Neural cell (in vitro differentiated cells): Measurements from ENCODE around the gene ZNF513.

Experiments used
- CTCF ChIP-seq: fragments of 450-650 bp; IDR thresholded peaks from 2 replicates; pipeline ENCODE4 v1.5.1; 2014; ENCODE audit warnings: antibody characterized with exemption, mild to moderate bottlenecking, moderate library complexity; ENCODE audit not compliant: poor library complexity, severe bottlenecking
- POLR2AphosphoS5 ChIP-seq: IDR thresholded peaks from 2 replicates; pipeline ENCODE4 v1.6.1; 2012

DNA sequence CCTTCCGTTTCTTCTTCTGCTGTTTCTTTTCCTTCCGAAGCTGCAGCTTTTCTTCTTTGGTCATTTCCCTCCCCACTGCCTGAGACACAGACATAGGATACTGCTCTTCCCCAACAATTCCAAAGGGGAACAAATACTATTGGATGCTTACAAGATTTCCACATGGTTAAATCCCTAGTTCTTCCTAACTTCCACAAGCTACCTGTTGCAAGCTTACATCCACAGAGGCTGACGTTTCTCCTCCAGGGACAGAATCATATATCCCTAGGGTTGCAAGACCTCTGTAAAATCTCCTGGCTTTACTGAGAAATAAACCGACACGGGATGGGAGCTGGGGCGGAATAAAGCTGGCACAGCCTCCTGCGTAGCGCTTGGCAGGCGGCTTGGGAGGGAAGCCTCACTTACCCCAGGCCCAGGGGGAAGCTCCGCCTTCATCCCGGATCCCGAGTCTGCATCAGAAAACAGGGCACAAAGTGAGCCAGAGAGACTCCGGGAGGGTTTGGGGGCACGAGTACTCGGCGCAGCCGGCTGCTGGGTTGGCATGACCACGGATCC lies 11.0 kb downstream of the ZNF513 start:
- TF ChIP-seq CTCF (no peak), POLR2AphosphoS5 (no peak)
